Measurements from ENCODE around the gene TBX20. TPM values are rescaled to one million over a fixed set of nuclear protein-coding genes. Genes with fewer than 3 reads are reported as not detected.

The TBX20 gene
- total RNA-seq, 4 donors from 2014 or later = not detected

Other genes with a start within 250 kb of the TBX20 start
- 1 to 10 TPM; 4.1 to 6.8 (median 5.1) TPM for gene DPY19L1, start 216.6 kb downstream of the TBX20 start, total RNA-seq